Erythroblast (primary cell): ENCODE results near the gene NEO1.

ENCODE experiments used
- GATA1 ChIP-seq: IDR thresholded peaks from 2 replicates; pipeline ENCODE4 v1.6.1; 2011; ENCODE audit warnings: low read depth, mild to moderate bottlenecking, control low read depth, low read length, moderate library complexity
- POLR2A ChIP-seq: IDR thresholded peaks from 2 replicates; pipeline ENCODE4 v1.6.1; 2011; ENCODE audit warnings: mild to moderate bottlenecking, low read length

- TF ChIP-seq POLR2A = no peak
- no peak for TF ChIP-seq GATA1
These were observed 301.5 kb downstream of the NEO1 start for GRCh38 chr15:73353734-73354133.
